Effector CD4-positive, alpha-beta T cell (primary cell): ENCODE data around the gene MACROD1.

ENCODE experiments used
- DNase-seq: peaks from one replicate; pipeline ENCODE4 v3.0.0-alpha.2; 2020

The MACROD1 gene

DNA sequence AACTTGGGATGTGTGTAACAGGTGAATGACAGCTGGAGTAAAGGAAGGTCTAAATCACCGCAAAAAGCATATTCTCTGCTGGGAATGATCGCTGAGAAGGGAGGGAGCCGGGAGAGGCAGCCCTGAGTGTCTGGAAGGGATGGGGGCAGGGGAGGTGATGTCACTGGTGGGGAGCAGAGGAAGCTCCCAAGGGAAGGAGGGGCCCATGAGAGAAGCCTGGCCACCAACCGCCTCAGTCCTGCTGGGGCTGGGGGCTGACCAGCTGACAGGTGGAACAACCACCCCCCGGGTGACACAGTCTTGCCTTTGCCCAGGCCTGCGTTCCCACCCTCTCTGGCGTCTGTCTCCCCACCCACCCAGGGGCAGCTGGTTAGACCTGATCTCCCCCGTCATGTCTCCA, 136.1 kb downstream of the MACROD1 start:
- no peak for DNase-seq

DNA sequence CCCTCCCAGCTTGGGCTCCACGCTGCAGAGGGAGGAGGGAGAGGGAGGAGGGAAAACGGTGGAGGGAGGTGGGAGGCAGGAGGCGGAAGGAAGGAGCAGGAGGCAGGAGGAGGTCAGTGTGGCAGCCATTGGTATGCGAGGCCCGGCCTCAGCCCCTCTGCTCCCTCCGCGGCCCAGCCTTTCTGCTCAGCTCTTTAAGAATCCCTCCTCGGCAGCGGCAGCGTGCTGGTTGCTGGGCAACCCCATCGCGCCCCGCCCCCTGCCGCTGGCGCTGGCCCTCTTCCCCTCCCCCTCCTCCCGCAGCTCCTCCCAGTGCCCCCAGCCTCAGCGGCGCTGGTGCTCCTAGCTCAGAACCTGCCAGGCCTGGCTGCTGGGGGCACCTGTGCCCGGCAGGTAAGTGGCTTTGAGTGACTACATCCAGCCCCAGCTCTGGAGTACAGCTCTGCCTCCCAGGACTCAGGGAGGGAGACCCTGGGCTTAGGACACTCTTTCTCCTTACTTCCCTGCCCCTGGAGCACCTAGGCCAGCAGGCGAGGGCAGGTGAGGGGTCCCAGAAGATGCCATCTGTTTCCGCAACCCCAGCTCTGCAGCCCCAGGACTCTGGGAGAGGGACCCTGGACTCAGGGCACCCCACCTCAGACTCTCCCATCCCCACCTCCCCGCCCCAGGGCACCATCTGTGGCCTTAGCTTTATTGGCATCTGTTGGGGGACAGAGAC, 137.4 kb downstream of the MACROD1 start:
- no peak for DNase-seq

DNA sequence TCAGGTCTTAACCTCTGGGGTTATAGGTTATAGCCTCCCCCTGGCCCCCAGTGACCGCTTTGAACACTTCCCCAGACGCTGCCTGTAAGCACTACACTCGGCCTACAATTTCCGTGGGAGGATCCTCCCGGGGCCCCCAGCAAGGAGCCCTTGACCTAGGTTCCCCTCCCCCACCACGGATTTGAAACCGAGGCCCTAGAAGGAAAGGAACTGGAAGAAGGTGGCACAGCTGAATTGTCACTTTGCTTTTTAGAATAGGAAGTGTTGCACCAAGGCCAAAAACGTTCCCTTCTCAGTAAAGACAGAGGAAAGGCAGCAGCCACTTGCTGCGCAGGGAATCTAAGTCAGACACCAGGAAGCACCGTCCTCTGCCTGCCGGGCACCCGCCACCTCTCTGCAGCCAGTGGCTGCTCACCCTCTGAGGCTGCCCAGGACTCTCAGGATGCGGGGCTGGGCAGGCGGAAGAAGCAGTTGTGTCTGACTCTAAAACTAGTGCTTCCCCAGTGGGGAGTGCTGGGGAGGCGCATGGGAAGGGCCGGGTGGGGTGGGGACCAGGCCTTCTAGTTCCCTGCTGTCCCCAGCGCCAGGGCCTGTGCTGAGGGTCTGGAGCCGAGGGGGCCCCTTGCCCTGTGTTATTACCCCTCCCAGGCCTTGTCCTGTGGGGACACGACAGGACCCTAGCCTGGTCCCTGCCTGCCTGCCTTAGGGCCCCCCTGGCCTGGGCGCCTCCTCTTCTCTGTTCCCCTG, 138.1 kb downstream of the MACROD1 start:
- no peak for DNase-seq

DNA sequence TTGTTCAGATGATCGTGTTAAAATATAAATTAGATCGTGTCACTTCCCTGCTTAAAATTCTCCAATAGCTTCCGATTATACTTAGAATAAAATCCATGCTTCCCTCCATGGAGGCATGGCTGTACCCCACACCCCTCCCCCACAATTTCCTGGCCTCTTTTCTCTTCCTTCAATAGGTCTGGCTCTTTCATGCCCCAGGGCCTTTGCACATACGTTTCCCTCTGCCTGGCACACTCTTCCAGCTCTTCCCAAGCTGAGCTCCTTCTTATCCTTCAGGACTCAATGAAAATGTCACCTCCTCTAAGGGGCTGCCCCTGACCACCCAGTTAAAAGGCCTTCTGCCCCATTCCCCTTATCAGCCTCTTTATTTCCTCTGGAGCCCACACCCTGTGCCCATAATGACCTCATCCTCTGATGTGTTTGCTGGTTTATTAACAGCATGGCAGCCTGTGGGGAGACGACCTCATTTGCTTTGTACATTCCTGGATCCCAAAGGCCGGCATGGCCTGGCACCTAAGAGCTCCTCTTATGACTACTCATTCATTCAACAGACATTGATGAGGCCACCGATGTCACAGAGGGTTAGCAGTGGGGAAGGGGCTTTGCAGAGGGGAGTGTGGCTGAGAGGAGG, 139.2 kb downstream of the MACROD1 start:
- no peak for DNase-seq

DNA sequence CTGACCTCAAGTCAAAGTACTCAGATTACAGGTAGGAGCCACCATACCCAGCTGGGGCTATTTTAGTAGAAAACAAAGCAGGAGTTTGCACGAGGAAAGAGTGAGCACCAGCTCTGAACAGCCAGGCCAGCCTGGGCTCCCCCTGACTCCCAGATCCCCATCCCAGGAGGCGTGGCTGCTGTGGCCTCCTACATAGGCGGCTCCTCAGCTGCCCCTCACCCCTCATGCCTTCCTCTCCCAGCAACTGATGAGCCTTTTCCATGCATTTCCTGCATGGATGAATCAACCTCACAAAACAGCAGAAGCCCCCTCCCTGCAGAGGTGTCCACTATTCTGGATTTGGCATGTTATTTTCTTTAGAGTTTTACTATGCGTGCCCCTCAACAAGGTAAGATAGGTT, 140.7 kb downstream of the MACROD1 start:
- no peak for DNase-seq

DNA sequence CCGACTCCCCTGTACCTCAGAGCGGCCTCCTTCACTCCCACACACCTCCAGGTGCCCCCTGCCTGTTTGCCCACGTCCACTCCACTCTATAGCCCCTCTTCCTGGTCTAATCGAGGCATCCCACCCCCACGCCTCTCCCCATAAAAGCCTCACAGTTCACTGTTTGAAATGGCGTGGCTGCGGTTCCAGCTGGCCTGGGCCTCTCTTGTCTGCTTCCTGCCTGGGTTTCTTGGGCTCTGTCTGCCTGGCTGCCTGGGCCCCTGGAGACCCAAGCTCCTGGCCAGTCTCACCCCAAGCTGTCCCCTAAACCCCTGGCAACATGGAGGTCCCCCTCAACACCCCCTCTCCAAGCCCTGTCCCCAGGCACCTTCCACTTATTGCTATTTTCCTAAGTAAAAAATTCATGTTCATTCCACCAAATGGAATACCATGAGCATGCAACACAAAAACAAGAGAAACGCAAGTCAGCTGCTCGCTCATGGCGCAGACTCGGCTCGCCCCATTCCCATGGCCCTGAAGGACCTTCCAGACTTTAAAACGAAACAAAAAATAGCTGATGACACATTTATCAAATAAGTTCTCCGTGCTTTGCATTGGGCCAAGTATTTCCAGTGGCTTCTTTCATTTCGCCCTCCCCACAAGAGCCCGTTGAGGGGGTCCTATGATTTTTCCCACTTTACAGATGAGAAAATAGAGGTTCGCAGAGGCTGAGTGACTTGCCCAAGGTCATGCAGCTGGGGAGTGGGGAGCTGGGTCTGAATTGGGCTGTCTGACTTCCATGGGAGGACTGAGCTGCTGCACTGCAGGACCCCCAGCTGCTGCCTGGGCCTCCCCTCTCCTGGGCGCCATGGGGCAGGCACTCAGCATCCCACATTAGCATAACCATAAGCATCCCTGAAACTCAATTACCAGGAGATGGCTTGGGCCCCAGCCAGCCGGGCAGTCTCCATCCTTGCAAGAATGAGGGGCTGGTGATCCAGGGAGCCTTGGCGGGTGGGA, 141.9 kb downstream of the MACROD1 start:
- DNase-seq = no peak

DNA sequence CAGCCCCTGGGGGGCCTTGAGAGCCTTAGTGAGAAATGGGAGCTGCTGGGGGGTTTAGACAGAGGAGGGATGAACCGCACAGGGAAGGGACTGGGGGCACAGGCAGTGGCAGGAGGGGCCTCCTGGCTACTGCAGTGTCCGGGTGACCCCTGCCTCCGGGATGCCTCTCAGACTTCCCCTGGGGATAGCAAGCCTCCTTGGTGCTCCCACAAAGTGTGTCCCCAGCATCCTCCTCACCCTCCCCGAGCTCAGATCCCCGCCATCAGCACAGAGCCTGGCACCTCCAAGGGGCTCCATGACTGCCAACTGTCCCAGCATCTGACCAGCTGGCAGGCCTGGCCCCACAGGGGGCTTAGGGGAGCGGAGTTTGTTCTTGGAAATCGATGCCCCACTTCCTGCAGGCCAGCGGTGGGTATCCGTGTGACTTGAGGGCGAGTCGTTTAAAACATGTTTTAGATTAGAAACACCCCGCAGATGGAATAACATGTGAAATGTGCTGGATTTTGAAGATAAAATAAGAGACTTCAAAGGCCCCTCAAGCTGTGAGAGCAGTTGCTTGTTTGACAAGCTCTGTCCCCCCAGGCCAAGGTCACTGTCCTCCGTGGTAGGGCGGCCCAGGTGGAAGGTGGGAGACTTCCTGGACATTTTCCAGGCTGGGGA, 143.7 kb downstream of the MACROD1 start:
- DNase-seq = no peak

DNA sequence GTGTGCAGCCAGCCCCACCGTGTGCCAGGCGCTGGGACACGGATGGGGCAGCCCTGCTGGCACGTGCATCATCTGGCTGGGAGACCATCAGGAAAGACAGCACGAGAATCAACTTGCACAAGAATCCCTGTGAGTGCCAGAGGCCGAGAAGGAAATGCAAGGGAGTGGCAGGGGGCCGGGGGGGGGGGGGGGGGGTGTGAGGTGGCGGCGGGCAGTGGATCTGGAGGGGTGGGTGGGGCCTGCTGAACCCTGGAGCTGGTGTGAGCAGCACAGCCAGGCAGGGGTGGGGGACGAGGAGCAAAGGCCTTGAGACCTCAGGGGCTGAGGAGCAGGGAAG, 144.2 kb downstream of the MACROD1 start:
- DNase-seq = no peak

DNA sequence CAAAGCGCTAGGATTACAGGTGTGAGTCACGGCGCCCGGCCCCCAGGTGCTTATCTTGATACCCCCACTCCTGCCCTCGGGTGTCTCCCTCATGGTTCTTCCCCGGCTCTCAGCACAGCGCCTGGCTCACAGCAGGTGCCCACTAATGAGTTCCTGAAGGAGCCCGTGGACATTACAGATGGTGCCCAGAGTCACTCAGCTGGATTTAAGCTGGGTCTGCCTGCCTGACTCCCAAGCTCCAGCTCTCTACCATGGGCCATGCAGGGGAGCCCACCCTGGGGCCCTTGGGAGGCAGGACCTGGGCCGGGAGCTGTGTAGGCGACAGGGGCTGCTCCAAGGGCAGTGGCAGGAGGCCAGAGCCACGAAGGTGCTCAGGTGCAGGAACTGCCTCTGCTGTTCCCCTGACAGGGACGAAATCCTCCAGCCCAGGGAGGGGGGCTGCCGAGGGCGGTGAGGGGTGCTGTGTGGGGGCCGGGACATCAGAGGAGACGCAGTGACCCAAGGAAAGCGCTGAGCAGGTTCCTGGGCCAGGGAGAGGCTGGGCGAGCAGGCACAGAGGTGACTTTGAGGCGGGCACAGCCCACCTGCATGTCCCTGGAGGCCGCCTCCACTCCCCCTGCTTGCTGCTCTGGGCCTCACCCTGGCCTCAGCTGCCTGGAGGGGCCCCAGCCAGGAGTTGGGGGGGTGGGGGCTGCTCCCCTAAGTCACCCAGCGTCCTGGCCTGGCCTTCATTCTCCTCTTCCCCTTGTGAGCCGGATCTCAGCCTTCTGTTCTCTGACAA, 144.7 kb downstream of the MACROD1 start:
- no peak for DNase-seq

DNA sequence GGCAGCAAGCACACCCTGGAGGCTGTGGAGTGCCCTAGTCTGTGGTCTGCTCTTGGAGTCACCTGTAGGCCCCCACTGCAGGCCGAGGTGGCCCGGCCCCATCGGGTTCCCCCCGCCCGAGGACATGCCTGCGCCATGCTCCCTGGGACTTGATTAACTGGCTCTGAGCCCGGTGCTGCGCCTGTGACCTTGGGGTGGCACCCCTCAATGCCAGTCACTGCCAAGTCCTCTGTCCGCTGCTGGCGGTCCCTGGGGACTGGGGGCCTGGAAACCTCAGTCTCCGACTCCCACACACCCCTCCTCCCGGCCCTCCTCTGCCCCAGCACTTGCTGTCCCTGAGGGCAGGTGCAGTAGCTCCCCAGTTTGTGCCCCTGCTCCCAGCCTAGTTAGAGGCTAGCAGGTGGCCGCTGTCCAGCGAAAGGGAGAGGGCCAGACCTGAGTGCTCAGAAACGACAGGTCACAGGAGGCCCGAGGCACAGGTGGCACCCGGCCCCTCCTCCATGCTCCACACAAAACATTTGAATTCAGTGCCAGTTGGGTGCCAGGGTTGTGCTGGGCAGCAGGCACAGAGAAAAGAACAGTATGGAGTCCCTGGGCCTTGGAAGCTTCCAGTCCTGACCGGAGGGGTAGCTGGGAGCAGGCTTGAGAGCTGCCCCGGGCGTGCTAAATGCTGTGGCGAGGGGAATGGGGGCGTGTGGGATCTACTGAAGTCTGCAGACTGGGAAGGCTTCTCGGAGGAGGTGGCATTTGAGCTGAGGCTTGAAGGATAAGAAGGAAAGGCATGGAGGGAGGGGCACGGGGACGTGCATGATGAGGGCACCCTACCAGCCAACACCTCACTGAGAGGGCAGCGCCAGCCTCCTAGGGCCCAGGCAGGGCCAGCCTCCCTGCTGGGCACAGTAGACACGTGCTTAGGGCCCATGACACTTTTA, 146.5 kb downstream of the MACROD1 start:
- DNase-seq = no peak

DNA sequence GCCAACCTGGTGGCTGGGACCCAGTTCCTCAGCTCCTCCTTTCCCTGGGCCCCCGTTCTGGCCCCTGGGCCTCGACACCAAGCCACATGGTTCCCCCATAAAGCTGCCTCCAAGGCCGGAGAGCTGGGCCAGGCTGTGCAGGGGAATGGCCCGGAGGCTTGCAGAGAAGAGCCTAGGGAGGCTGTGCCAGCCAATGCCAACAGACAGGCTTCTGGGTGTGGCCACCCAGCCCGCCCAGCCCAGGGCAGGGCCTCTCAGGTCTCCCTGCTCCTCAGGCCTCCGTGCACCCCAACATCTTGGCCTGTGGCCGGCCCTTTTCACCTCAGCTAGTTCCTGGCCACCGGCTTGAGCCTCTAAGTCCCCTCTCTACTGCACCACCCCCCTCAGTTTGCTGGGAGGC, 147.6 kb downstream of the MACROD1 start:
- no peak for DNase-seq

DNA sequence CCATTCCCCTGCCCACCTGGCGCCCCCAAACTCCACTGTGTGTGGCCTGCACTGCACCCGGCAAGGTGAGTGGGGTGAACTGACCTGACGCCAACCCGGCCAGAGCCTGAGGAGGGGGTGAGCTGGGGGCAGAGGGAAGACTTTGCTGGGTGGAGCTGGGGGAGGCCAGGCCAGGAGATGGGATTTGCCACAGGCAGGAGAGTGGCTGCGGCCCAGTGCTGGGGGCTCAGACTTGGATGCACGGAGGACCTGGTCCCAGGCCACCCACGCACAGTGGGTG, 148.0 kb downstream of the MACROD1 start:
- no peak for DNase-seq

DNA sequence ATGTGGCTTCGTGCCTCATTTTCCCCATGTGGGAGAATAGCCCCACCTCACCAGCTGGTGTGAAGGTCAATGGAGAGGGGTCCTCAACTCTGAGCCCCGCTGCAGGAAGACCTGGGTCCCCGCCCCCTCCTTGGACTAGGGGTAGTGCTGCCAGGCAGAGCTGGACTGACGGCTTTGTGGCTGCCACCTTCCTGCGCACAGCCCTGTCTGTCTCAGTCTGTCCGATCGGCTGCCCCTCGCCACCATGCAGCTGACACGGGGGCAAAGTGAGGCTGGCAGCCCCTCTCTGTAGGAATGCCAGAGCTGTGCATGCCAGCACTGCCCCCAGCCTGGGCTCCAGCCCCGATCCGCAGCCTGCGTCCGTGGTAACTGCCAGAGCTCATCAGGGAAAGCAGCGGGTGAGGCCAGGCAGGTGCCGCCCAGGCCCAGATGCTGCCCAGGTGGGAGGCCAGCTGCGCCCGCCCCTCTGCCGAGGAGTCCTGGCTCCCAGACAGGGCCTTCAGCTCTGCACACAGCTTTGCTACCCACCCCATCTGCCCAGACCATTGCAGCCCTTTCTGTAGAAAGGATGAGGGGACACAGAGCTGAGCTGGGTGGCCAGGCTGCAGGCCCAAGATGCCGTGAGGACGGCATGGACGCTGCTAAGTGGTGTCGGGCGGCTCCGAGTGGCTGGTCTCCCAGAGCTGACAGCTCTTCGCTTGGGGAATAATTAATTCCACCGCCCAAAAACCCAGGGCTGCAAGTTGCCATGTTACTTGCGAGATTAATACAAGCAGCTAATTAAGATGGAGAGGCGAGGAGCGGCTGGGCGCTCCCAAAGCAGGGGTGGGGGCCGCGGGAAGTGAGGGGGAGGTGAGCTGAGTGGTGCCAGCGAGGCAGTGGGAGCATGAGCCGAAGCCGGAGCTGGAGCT, 149.7 kb downstream of the MACROD1 start:
- no peak for DNase-seq

DNA sequence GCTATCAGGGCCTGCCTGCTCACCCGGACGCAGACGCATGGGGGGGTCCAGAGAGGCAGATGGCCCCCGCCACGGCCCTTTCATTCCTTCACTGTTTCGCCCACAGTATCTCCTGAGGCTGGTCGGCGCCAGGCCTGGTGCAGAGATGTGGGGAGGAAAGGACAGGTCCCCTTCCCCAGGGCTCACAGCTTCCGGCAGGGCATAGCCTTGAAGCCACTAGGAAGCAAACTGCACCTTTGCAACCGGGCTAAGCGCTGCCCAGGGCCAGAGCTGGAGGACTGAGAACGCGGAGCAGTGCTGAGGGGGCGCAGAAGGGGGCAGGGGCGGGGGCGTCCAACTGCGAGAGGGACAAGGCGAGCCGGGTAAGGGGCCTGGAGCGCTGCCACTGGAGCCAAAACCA, 150.4 kb downstream of the MACROD1 start:
- DNase-seq = no peak

DNA sequence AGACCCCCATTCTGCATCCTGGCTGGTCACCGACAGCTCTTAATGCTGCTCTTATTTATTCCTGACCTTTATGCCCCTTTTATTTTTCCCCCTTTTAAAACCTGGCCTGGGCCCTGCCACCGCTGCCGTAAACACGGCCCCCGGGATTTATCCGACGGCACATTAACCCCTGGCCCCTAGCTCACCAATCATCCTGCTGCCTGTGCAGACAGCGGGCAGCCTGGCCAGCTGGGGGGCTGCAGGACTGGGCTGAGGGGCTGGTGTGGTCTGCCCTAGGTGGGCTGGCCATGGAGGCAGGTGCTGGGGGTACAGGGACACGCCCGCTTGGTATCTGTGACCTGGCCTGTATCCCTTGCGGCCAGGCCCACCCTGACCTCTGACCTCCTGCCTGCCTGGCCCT, 151.6 kb downstream of the MACROD1 start:
- no peak for DNase-seq

DNA sequence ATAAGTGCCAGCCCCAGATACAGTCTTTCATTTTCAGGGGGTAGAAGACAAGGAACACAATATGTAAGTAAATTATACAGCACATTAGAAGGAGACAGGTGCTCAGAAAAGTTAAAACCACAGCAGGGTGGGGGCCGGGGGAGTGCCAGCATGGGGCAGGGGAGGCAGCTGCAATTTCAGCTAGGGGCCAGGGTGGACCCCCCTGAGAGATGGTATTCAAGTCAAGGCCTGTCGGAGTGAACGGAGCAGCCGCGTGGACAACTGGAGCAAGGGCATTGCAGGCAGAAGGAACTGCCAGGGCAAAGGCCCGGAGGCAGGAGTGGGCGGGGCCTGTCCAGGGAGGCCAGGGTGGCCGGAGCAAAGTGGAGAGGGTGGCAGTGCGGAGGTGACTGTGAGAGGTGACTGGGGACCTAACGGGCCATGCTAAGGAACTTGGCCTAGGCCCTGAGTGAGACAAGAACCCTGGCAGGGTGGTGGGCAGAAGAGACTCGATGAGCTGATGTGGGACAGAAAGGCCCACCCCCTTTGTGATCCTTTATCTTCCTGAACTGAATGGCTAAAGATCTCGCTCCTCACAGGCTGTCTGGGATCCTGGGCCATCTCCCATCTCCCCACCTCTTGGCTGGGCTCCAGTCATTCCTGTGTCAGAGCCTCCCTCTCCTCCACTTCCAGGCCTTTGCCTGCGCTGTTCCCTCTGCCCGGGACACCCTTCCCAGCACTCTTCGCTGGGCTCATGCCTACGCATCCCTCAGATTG, 152.6 kb downstream of the MACROD1 start:
- no peak for DNase-seq

DNA sequence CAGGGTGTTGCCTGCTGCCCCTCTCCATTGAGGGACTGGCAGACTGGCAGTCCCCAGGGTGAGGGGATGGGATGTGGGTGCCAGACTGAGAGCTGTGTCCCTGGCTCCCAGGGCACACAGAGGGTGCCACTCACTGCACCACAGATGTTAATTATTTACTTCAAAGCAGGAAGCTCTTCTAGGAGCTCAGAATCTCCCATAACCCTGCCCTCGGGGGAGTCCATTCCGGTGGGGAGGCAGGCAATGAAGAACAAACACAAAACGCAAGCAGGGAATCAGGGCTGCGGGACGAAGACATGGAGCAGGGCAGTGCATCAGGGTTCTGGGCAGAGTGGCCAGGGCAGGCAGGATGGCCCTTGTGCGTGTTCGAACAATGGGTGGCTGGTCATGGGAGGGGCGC, 154.5 kb downstream of the MACROD1 start:
- no peak for DNase-seq

DNA sequence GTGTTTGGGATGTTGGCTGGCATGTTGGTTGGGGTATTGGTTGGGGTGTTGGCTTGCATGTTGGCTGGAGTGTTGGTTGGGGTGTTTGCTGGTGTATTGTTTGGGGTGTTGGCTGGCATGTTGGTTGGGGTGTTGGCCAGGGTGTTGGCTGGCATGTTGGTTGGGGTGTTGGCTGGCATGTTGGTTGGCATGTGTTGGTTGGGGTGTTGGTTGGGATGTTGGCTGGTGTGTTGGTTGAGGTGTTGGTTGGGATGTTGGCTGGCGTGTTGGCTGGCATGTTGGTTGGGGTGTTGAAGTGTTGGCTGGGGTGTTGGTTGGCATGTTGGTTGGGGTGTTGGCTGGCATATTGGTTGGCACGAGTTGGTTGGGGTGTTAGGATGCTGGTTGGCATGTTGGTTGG, 155.1 kb downstream of the MACROD1 start:
- DNase-seq = no peak

DNA sequence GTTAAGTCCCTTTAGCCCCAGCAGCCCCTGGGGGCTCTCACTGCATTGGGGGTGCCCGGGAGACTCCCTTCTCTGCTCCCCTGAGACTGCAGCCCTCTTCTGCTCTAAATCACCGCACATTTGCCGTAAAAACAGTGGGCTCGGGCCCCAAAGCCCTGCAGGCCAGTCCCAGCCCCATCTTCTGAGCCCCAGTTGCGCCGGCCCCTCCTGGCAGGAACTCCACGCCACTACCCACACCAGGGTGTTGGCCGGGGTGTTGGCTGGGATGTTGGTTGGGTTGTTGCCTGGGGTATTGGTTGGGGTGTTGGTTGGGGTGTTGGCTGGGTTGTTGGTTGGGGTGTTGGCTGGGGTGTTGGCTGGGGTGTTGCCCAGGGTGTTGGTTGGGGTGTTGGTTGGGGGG, 156.2 kb downstream of the MACROD1 start:
- DNase-seq = no peak
